SK-N-MC (cell line): ENCODE data around the gene BPIFB1.

ENCODE experiments used
- EZH2 ChIP-seq: fragments of 200-600 bp; sonication (generic); IDR thresholded peaks from one replicate; pipeline ENCODE4 v1.6.1; 2017; ENCODE audit warnings: antibody characterized with exemption
- POLR2AphosphoS5 ChIP-seq: IDR thresholded peaks from 2 replicates; pipeline ENCODE4 v1.6.1; 2012; ENCODE audit warnings: mild to moderate bottlenecking, low read depth, low read length, borderline replicate concordance

- TF ChIP-seq EZH2 (no peak), POLR2AphosphoS5 (no peak)
Measured at GRCh38 chr20:33249456-33249855, 33.6 kb upstream of the BPIFB1 start.
